Spinal cord (tissue), 10 donors: ENCODE results near the gene CEACAM5. TPM values are rescaled to one million over a fixed set of nuclear protein-coding genes. Genes with fewer than 3 reads are reported as not detected.

Experiments used
- DNase-seq, 6 donors: peaks; one replicate each; pipeline versions ENCODE4 v3.0.0 to v3.0.0-alpha.2; 2013 to 2015; ENCODE audit warnings: low spot score in 6 of 6, low read depth in 4 of 6
- H3K27ac ChIP-seq: one replicate; pipeline ENCODE4 v1.5.1; 2013; ENCODE audit warnings: low read depth, low read length, control low read depth
- H3K27me3 ChIP-seq: one replicate; pipeline ENCODE4 v1.6.1; 2013; ENCODE audit warnings: low read length; ENCODE audit not compliant: control insufficient read depth, insufficient read depth
- H3K36me3 ChIP-seq: one replicate; pipeline ENCODE4 v1.6.1; 2013; ENCODE audit warnings: low read length; ENCODE audit not compliant: control insufficient read depth, insufficient read depth
- H3K4me1 ChIP-seq: one replicate; pipeline ENCODE4 v1.6.1; 2013; ENCODE audit warnings: low read length; ENCODE audit not compliant: control insufficient read depth, insufficient read depth
- H3K4me3 ChIP-seq: one replicate; pipeline ENCODE4 v1.5.1; 2013; ENCODE audit warnings: low read depth, low read length, control low read depth
- H3K9me3 ChIP-seq: one replicate; pipeline ENCODE4 v1.6.1; 2013; ENCODE audit warnings: low read length; ENCODE audit not compliant: control insufficient read depth, insufficient read depth
- WGBS: methylation state at CpG from one replicate; pipeline ENCODE4 v1.1.5; 2013; ENCODE audit warnings: missing lambda C conversion rate; ENCODE audit not compliant: insufficient coverage; 5-methylcytosine and 5-hydroxymethylcytosine counted together
- polyA plus RNA-seq, 2 donors: library from polyadenylated mRNA; unstranded; fragments of 120-200 nt; gene quantifications; one replicate each; pipeline ENCODE4 v1.2.1, GENCODE V29; 2013; ENCODE audit not compliant: insufficient read length in 2 of 2
- total RNA-seq, 2 donors: library from RNA; depleted of rRNA in 1 of 2; stranded (reverse); fragments of 120-200 nt in 1 of 2; fragments of >200 nt in 1 of 2; gene quantifications; one replicate each; pipeline versions ENCODE4 v1.2.3 to v1.2.4, GENCODE V29; 2013 to 2014
- donor health status: healthy.

The CEACAM5 gene
- total and polyA plus RNA-seq, 4 donors, result not detected

DNA sequence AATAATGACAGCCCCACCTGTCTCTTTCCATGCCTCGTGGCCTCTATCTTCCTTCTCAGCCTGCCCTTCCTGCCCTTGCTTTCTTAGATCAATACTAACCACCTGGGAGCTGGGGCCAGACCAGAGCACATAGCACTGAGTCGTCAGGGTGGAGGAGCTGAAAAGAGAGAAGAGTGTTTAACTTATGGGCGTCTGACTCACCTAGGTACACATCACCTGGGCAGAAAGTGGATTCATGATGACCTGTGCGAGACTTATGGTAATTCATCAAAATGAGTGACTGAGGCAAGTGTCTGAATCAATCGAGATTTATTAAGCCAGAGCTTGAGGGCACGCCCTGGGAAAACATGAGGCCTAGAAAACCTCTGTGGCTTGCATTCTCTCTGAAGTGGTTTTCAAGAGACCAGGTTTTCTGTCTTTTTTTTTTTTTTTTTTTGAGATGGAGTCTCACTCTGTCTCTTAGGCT is 66.1 kb downstream of the CEACAM5 start:
- WGBS, result 90% methylated on average over 4 of the region's 6 CpGs
- H3K27me3 ChIP-seq, result peaks cover 2% of the 10 kb centered on the region
- no peak for DNase-seq
- no peak overlapping the region for H3K27ac ChIP-seq
- no peaks in the 10 kb centered on the region for H3K36me3 ChIP-seq
- H3K9me3 ChIP-seq, result no peaks in the 10 kb centered on the region
- H3K4me3 ChIP-seq, result no peak overlapping the region
- H3K4me1 ChIP-seq, result no peaks in the 10 kb centered on the region

DNA sequence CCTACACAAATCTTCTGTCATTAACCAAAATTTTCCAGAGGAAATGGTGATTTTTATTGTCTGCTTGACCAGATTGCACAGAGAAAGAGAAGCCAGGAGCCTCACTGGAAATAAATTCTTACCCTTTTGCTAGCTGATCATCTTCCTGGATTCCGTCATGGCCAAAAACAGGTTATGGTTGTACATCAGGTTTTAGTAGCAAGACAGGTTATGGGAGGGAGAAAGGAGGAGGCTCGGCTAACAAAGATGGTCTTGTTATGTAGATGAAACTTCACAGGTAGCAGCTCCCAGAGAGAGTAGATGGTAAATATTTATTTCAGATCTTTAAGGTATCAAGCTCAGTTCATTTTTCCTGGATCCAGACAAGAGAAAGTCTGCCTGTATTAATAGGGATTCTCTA is 68.3 kb downstream of the CEACAM5 start:
- H3K27ac ChIP-seq, result no peak overlapping the region
- no peaks in the 10 kb centered on the region for H3K9me3 ChIP-seq
- H3K36me3 ChIP-seq, result no peaks in the 10 kb centered on the region
- 70% methylated on average over 2 of the region's 2 CpGs for WGBS
- H3K27me3 ChIP-seq, result peaks cover 2% of the 10 kb centered on the region
- no peak for DNase-seq
- no peak overlapping the region for H3K4me3 ChIP-seq
- no peaks in the 10 kb centered on the region for H3K4me1 ChIP-seq

Other genes starting within 250 kb of the CEACAM5 start
- 10 to 100 TPM in 1 of 2 donors, 1 to 10 TPM in 1; 5.1 to 11.9 TPM for gene CEACAM21, start 132.5 kb upstream of the CEACAM5 start, total RNA-seq
- 10 to 100 TPM; 10.7 to 11.3 TPM for gene CEACAM21, start 132.5 kb upstream of the CEACAM5 start, polyA plus RNA-seq
- 1 to 10 TPM in 1 of 2 donors, under 1 TPM in 1; 0.17 to 1.1 TPM for gene CEACAM4, start 81.6 kb upstream of the CEACAM5 start, total RNA-seq
- gene CEACAM4, start 81.6 kb upstream of the CEACAM5 start, polyA plus RNA-seq, result not detected
- gene CEACAM7, start 20.4 kb upstream of the CEACAM5 start, total RNA-seq, result not detected
- not detected for gene CEACAM7, start 20.4 kb upstream of the CEACAM5 start, polyA plus RNA-seq
- 1 to 10 TPM in 1 of 2 donors, under 1 TPM in 1; 0.33 to 5.7 TPM for gene CEACAM6, start 46.9 kb downstream of the CEACAM5 start, total RNA-seq
- gene CEACAM6, start 46.9 kb downstream of the CEACAM5 start, polyA plus RNA-seq, result under 1 TPM; 0.10 to 0.23 TPM
- gene CEACAM3, start 88.0 kb downstream of the CEACAM5 start, total RNA-seq, result 1 to 10 TPM in 1 of 2 donors, not detected in 1; 1.9 TPM
- gene CEACAM3, start 88.0 kb downstream of the CEACAM5 start, polyA plus RNA-seq, result not detected
- not detected for gene LYPD4, start 136.1 kb downstream of the CEACAM5 start, total RNA-seq
- gene LYPD4, start 136.1 kb downstream of the CEACAM5 start, polyA plus RNA-seq, result not detected
- gene DMRTC2, start 136.4 kb downstream of the CEACAM5 start, total RNA-seq, result not detected
- not detected for gene DMRTC2, start 136.4 kb downstream of the CEACAM5 start, polyA plus RNA-seq
- gene RPS19, start 151.6 kb downstream of the CEACAM5 start, total RNA-seq, result 1,000 to 10,000 TPM in 1 of 2 donors, 100 to 1,000 TPM in 1; 241 to 2,284 TPM
- gene RPS19, start 151.6 kb downstream of the CEACAM5 start, polyA plus RNA-seq, result 1,000 to 10,000 TPM; 1,361 to 1,379 TPM
- gene CD79A, start 168.7 kb downstream of the CEACAM5 start, total RNA-seq, result under 1 TPM; 0.22 to 0.59 TPM
- gene CD79A, start 168.7 kb downstream of the CEACAM5 start, polyA plus RNA-seq, result under 1 TPM in 1 of 2 donors, not detected in 1; 0.44 TPM
- 10 to 100 TPM; 17.3 to 27.0 TPM for gene ARHGEF1, start 174.6 kb downstream of the CEACAM5 start, total RNA-seq
- gene ARHGEF1, start 174.6 kb downstream of the CEACAM5 start, polyA plus RNA-seq, result 100 to 1,000 TPM in 1 of 2 donors, 10 to 100 TPM in 1; 75.5 to 113 TPM
- gene ERFL, start 219.8 kb downstream of the CEACAM5 start, total RNA-seq, result under 1 TPM in 1 of 2 donors, not detected in 1; 0.11 TPM
- gene ERFL, start 219.8 kb downstream of the CEACAM5 start, polyA plus RNA-seq, result 1 to 10 TPM in 1 of 2 donors, under 1 TPM in 1; 0.78 to 1.3 TPM